Activated CD4-positive, alpha-beta T cell treated with anti-CD3 and anti-CD28 coated beads, Interleukin-2, amount 50 U/mL, for 48 hours (primary cell): ENCODE results near the gene REPS1.
"Not testable (repeated sequence)": the region's sequence is repeated elsewhere in the genome, so short reads cannot be mapped to it uniquely, and the experiment has no call there.

ENCODE experiments used
- DNase-seq, 2 experiments: peaks; one replicate each; pipeline ENCODE4 v3.0.0-alpha.2; 2020

Gene REPS1

GRCh38 chr6:138999949-139000725 lies 12.1 kb upstream of the REPS1 start:
- no peak for DNase-seq

- no peak for DNase-seq
Observed at GRCh38 chr6:138997136-138997535, 9.1 kb upstream of the REPS1 start.

- no peak for DNase-seq
Observed at GRCh38 chr6:138996524-138996923, 8.5 kb upstream of the REPS1 start.

GRCh38 chr6:138993410-138993809 lies 5.4 kb upstream of the REPS1 start:
- DNase-seq: not testable (repeated sequence)

GRCh38 chr6:138992965-138993364 lies 4.9 kb upstream of the REPS1 start:
- not testable (repeated sequence) for DNase-seq

- no peak for DNase-seq
Observed at GRCh38 chr6:138991206-138991605, 3.2 kb upstream of the REPS1 start.

- DNase-seq: no peak
Observed at GRCh38 chr6:138989098-138989983, 1.3 kb upstream of the REPS1 start.

- DNase-seq: no peak
Observed at GRCh38 chr6:138988469-138988834, 399 bp upstream of the REPS1 start.

GRCh38 chr6:138987080-138987642 lies 892 bp downstream of the REPS1 start:
- no peak for DNase-seq

- no peak for DNase-seq
Observed at GRCh38 chr6:138986578-138986977, 1.5 kb downstream of the REPS1 start.

- DNase-seq: no peak
Observed at GRCh38 chr6:138981416-138981815, 6.6 kb downstream of the REPS1 start.

- DNase-seq: no peak
Observed at GRCh38 chr6:138979813-138980668, 8.0 kb downstream of the REPS1 start.

- no peak for DNase-seq
Observed at GRCh38 chr6:138979365-138979764, 8.7 kb downstream of the REPS1 start.

GRCh38 chr6:138978229-138978628 lies 9.8 kb downstream of the REPS1 start:
- DNase-seq: no peak

- no peak for DNase-seq
Observed at GRCh38 chr6:138977646-138978167, 10.3 kb downstream of the REPS1 start.

- no peak for DNase-seq
Observed at GRCh38 chr6:138977242-138977641, 10.8 kb downstream of the REPS1 start.

- no peak for DNase-seq
Observed at GRCh38 chr6:138975815-138976214, 12.2 kb downstream of the REPS1 start.

- DNase-seq: no peak
Observed at GRCh38 chr6:138973466-138974153, 14.4 kb downstream of the REPS1 start.

GRCh38 chr6:138972226-138972665 lies 15.8 kb downstream of the REPS1 start:
- DNase-seq: no peak

- DNase-seq: no peak
Observed at GRCh38 chr6:138971601-138972000, 16.5 kb downstream of the REPS1 start.

GRCh38 chr6:138970856-138971425 lies 17.1 kb downstream of the REPS1 start:
- DNase-seq: peak; percentile 16 to 20
